Liver (tissue), 9 donors: ENCODE results near the gene TEDC2. TPM values are rescaled to one million over a fixed set of nuclear protein-coding genes. Genes with fewer than 3 reads are reported as not detected.

Source experiments
- DNase-seq: peaks from one replicate; pipeline ENCODE4 v3.0.0-alpha.2; 2017; ENCODE audit warnings: low spot score
- H3K27ac ChIP-seq, 2 donors: one replicate each; pipeline ENCODE4 v1.7.0; 2013; ENCODE audit warnings: inconsistent platforms in 2 of 2, low read length in 2 of 2, control low read depth in 1 of 2, low read depth in 1 of 2, mild to moderate bottlenecking in 1 of 2
- H3K27me3 ChIP-seq, 4 donors: one replicate each; pipeline versions ENCODE4 v1.6.1 to v1.7.0; 2013; ENCODE audit warnings: low read length in 3 of 4, inconsistent platforms in 1 of 4, mild to moderate bottlenecking in 1 of 4, moderate library complexity in 1 of 4; ENCODE audit not compliant: control insufficient read depth in 4 of 4, insufficient read depth in 4 of 4
- H3K36me3 ChIP-seq, 4 donors: one replicate each; pipeline versions ENCODE4 v1.6.1 to v1.7.0; 2013; ENCODE audit warnings: low read length in 3 of 4, mild to moderate bottlenecking in 3 of 4, low read depth in 1 of 4, moderate library complexity in 1 of 4; ENCODE audit not compliant: control insufficient read depth in 4 of 4, insufficient read depth in 3 of 4
- H3K4me1 ChIP-seq, 4 donors: one replicate each; pipeline versions ENCODE4 v1.6.1 to v1.7.0; 2013; ENCODE audit warnings: low read length in 3 of 4, mild to moderate bottlenecking in 3 of 4, moderate library complexity in 1 of 4; ENCODE audit not compliant: control insufficient read depth in 4 of 4, insufficient read depth in 4 of 4
- H3K4me3 ChIP-seq, 3 donors: one replicate each; pipeline versions ENCODE4 v1.6.1 to v1.7.0; 2013; ENCODE audit warnings: low read length in 3 of 3, control low read depth in 1 of 3, low read depth in 1 of 3, mild to moderate bottlenecking in 1 of 3
- H3K9ac ChIP-seq, 2 donors: one replicate each; pipeline ENCODE4 v1.7.0; 2013; ENCODE audit warnings: low read length in 2 of 2, mild to moderate bottlenecking in 2 of 2, moderate library complexity in 2 of 2, control low read depth in 1 of 2, low read depth in 1 of 2
- H3K9me3 ChIP-seq, 4 donors: one replicate each; pipeline versions ENCODE4 v1.6.1 to v1.7.0; 2013; ENCODE audit warnings: low read length in 3 of 4; ENCODE audit not compliant: control insufficient read depth in 4 of 4
- FOXA2 ChIP-seq: IDR thresholded peaks from 2 replicates; pipeline ENCODE4 v1.6.1; 2016; ENCODE audit warnings: antibody characterized with exemption
- GABPA ChIP-seq, 2 donors: IDR thresholded peaks in 1 of 2; conservative IDR thresholded peaks in 1 of 2; 2 replicates each; pipeline ENCODE4 v1.6.1; 2016; ENCODE audit warnings: antibody characterized with exemption in 2 of 2, mild to moderate bottlenecking in 1 of 2, moderate library complexity in 1 of 2
- HNF4A ChIP-seq, 2 donors: conservative IDR thresholded peaks; 2 replicates each; pipeline ENCODE4 v1.6.1; 2016; ENCODE audit warnings: antibody characterized with exemption in 2 of 2, mild to moderate bottlenecking in 2 of 2
- JUND ChIP-seq, 2 donors: IDR thresholded peaks; 2 replicates each; pipeline ENCODE4 v1.6.1; 2016; ENCODE audit warnings: antibody characterized with exemption in 2 of 2
- NR2F2 ChIP-seq: IDR thresholded peaks from 2 replicates; pipeline ENCODE4 v1.6.1; 2016; ENCODE audit warnings: antibody characterized with exemption
- RAD21 ChIP-seq, 2 donors: IDR thresholded peaks; 2 replicates each; pipeline ENCODE4 v1.6.1; 2016; ENCODE audit warnings: antibody characterized with exemption in 2 of 2, mild to moderate bottlenecking in 2 of 2
- REST ChIP-seq: IDR thresholded peaks from 2 replicates; pipeline ENCODE4 v1.6.1; 2016; ENCODE audit warnings: antibody characterized with exemption, mild to moderate bottlenecking
- RXRA ChIP-seq, 2 donors: IDR thresholded peaks; 2 replicates each; pipeline ENCODE4 v1.6.1; 2017 to 2018; ENCODE audit warnings: antibody characterized with exemption in 2 of 2, mild to moderate bottlenecking in 1 of 2
- SP1 ChIP-seq: IDR thresholded peaks from 2 replicates; pipeline ENCODE4 v1.6.1; 2018; ENCODE audit warnings: antibody characterized with exemption, mild to moderate bottlenecking
- TAF1 ChIP-seq: conservative IDR thresholded peaks from 2 replicates; pipeline ENCODE4 v1.6.1; 2016; ENCODE audit warnings: antibody characterized with exemption, mild to moderate bottlenecking
- YY1 ChIP-seq: IDR thresholded peaks from 2 replicates; pipeline ENCODE4 v1.6.1; 2016; ENCODE audit warnings: antibody characterized with exemption, mild to moderate bottlenecking
- WGBS: extraction: QIAGEN DNeasy Blood & Tissue Kit; methylation state at CpG from one replicate; pipeline ENCODE4 v1.1.7; 2013; 5-methylcytosine and 5-hydroxymethylcytosine counted together
- polyA plus RNA-seq, 2 donors: library from polyadenylated mRNA; stranded (reverse) in 1 of 2; unstranded in 1 of 2; fragments of 200-250 nt in 1 of 2; fragments of >200 nt in 1 of 2; fragmentation: Nextera tagmentation in 1 of 2; extraction: Ambion mirVana in 1 of 2; gene quantifications; one replicate each; pipeline versions ENCODE4 v1.2.1 to v1.2.3, GENCODE V29; 2013 to 2015
- total RNA-seq, 2 donors: library from RNA; depleted of rRNA; stranded (reverse); fragments of >200 nt; gene quantifications; one replicate each; pipeline ENCODE4 v1.2.3, GENCODE V29; 2014
- TF ChIP-seq, protein P1 (sequence below): fragments of 150-350 bp; IDR thresholded peaks from 2 replicates; pipeline ENCODE4 v1.5.1; 2017; ENCODE audit warnings: improper control_type of control experiment, low read depth, low read length; ENCODE audit not compliant: missing input control
- TF ChIP-seq, protein P2 (sequence below): IDR thresholded peaks from 2 replicates; pipeline ENCODE4 v1.6.1; 2016; ENCODE audit warnings: antibody characterized with exemption
- TF ChIP-seq, protein P3 (sequence below): IDR thresholded peaks from 2 replicates; pipeline ENCODE4 v1.6.1; 2016; ENCODE audit warnings: antibody characterized with exemption
- TF ChIP-seq, protein P4 (sequence below): IDR thresholded peaks from 2 replicates; pipeline ENCODE4 v1.6.1; 2016; ENCODE audit warnings: antibody characterized with exemption
- donor health status: healthy.
- donor health status: healthy.
- donor health status: healthy.
- donor health status: healthy.
- donor health status: healthy.

Gene TEDC2
- total and polyA plus RNA-seq, 4 donors, result 0.71 to 6.7 (median 1.1) TPM

DNA sequence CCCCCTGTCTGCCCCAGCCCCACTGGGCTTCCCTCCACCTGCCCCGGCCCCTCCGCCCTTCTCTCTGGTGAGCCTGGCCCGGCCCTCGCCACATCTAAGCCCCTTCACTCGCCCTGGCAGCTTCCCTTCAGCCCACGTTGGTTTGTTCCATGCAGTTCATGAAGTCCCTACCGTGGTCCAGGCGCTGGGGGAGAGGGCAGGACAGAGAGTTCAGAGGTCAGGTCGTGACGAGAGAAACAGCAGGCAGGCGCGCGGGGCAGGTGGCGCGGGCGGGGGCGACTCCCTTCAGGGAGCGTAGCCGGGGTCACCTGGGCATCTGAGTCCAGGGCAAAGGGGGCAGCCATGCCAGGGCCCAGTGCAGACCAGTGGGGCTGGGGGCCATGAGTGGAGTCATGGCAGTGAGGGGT lies 8.9 kb upstream of the TEDC2 start (continued):
- TF ChIP-seq, protein P1, sequence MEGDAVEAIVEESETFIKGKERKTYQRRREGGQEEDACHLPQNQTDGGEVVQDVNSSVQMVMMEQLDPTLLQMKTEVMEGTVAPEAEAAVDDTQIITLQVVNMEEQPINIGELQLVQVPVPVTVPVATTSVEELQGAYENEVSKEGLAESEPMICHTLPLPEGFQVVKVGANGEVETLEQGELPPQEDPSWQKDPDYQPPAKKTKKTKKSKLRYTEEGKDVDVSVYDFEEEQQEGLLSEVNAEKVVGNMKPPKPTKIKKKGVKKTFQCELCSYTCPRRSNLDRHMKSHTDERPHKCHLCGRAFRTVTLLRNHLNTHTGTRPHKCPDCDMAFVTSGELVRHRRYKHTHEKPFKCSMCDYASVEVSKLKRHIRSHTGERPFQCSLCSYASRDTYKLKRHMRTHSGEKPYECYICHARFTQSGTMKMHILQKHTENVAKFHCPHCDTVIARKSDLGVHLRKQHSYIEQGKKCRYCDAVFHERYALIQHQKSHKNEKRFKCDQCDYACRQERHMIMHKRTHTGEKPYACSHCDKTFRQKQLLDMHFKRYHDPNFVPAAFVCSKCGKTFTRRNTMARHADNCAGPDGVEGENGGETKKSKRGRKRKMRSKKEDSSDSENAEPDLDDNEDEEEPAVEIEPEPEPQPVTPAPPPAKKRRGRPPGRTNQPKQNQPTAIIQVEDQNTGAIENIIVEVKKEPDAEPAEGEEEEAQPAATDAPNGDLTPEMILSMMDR, result no peak

DNA sequence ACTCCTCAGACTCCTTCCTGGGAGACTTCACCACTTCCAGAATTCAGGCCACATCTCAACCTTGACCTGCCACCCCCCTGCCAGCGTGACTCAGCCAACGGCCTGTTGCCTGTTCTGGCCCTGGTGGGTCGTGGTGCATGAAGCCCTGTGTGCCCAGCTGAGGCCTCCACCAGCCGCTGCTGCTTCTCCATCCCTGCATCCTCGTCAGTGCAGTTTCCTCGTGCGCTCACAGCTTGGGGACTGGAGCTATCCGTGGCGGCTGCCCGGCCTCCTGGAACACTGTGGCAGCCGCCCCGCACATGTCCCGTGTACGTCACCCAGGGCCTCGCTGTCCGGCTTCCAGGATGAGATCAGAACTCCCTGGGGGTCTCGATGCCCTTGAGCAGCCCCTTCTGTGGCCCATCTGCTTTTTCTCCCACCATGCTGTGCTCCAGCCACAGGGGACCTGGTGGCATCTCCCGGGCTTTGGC lies 8.0 kb upstream of the TEDC2 start:
- H3K9ac ChIP-seq, result no peak overlapping the region
- H3K27me3 ChIP-seq, result no peaks in the 10 kb centered on the region
- peaks cover 0 to 3% (median 0%) of the 10 kb centered on the region in 4 donors for H3K4me1 ChIP-seq
- no peaks in the 10 kb centered on the region for H3K9me3 ChIP-seq
- no peak for DNase-seq
- H3K36me3 ChIP-seq, result peaks cover 0 to 5% (median 0%) of the 10 kb centered on the region in 4 donors
- H3K27ac ChIP-seq, result no peak overlapping the region
- 97% methylated on average over 18 of the region's 18 CpGs for WGBS
- H3K4me3 ChIP-seq, result no peak overlapping the region
- TF ChIP-seq REST (no peak), NR2F2 (no peak), RAD21 (IDR thresholded peaks at IDR 0.05) (no peak), TAF1 (no peak), HNF4A (conservative IDR thresholded peaks at IDR 0.05) (no peak), SP1 (no peak), GABPA (IDR thresholded peaks at IDR 0.05 in 1 of 2, conservative IDR thresholded peaks at IDR 0.05 in 1 of 2) (no peak), JUND (IDR thresholded peaks at IDR 0.05) (no peak), RXRA (IDR thresholded peaks at IDR 0.05) (no peak), YY1 (no peak), FOXA2 (no peak)
- TF ChIP-seq, protein P1, result no peak
- TF ChIP-seq, protein P2, sequence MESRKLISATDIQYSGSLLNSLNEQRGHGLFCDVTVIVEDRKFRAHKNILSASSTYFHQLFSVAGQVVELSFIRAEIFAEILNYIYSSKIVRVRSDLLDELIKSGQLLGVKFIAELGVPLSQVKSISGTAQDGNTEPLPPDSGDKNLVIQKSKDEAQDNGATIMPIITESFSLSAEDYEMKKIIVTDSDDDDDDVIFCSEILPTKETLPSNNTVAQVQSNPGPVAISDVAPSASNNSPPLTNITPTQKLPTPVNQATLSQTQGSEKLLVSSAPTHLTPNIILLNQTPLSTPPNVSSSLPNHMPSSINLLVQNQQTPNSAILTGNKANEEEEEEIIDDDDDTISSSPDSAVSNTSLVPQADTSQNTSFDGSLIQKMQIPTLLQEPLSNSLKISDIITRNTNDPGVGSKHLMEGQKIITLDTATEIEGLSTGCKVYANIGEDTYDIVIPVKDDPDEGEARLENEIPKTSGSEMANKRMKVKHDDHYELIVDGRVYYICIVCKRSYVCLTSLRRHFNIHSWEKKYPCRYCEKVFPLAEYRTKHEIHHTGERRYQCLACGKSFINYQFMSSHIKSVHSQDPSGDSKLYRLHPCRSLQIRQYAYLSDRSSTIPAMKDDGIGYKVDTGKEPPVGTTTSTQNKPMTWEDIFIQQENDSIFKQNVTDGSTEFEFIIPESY, result no peak
- TF ChIP-seq, protein P3, sequence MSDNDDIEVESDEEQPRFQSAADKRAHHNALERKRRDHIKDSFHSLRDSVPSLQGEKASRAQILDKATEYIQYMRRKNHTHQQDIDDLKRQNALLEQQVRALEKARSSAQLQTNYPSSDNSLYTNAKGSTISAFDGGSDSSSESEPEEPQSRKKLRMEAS, result no peak
- TF ChIP-seq, protein P4, sequence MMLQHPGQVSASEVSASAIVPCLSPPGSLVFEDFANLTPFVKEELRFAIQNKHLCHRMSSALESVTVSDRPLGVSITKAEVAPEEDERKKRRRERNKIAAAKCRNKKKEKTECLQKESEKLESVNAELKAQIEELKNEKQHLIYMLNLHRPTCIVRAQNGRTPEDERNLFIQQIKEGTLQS, result no peak
